ENCODE results near the gene DOHH. TPM values are rescaled to one million over a fixed set of nuclear protein-coding genes. Genes with fewer than 3 reads are reported as not detected.

The DOHH gene
- total and polyA plus RNA-seq, 9 of the 15 experiments (the other 6 are each of a cell fraction or from before 2014, with no cell fraction given), result 0.14 to 47.2 (median 5.1) TPM

GRCh38 chr19:3520166-3521103 lies 20.0 kb upstream of the DOHH start (continued):
- peak; percentile 65 for TF ChIP-seq ARID4B (CRISPR knock-in tag; IDR thresholded peaks at IDR 0.05)
- peak; percentile 95 for TF ChIP-seq E2F1 (CRISPR knock-in tag; IDR thresholded peaks at IDR 0.05)
- peak; percentile 91 for TF ChIP-seq KLF16 (IDR thresholded peaks at IDR 0.05)
- TF ChIP-seq THAP12 (CRISPR knock-in tag; IDR thresholded peaks at IDR 0.05), result no peak
- TF ChIP-seq ZFX (CRISPR knock-in tag; IDR thresholded peaks at IDR 0.05), result peak; percentile 90
- no peak for TF ChIP-seq SREBF2 (CRISPR knock-in tag; IDR thresholded peaks at IDR 0.05)
- no peak for TF ChIP-seq ZNF407 (IDR thresholded peaks at IDR 0.05; ENCODE audit: low read depth)
- TF ChIP-seq XRCC5 (IDR thresholded peaks at IDR 0.05; ENCODE audit: low read depth, low read length), result no peak
